CD8-positive, alpha-beta memory T cell (primary cell): ENCODE data around the gene BRF1. TPM values are rescaled to one million over a fixed set of nuclear protein-coding genes. Genes with fewer than 3 reads are reported as not detected.
"Not testable (repeated sequence)": the region's sequence is repeated elsewhere in the genome, so short reads cannot be mapped to it uniquely, and the experiment has no call there.

Experiments used
- CTCF ChIA-PET: fragments of 350-600 bp; sonication (Branson Sonifier 250); formaldehyde crosslinking; loops from one replicate; lab custom pipeline; 2021; ENCODE audit warnings: antibody characterized with exemption; lab: Charles Lee
- POLR2A ChIA-PET: fragments of 350-600 bp; sonication (Branson Sonifier 250); formaldehyde crosslinking; loops from one replicate; lab custom pipeline; 2021; ENCODE audit warnings: antibody characterized with exemption; lab: Charles Lee
- DNase-seq, 5 donors: peaks; one replicate each; pipeline versions ENCODE4 v3.0.0 to v3.0.0-alpha.2; 2020 to 2022; ENCODE audit warnings: mixed read lengths in 1 of 5
- H3K27ac ChIP-seq: one replicate; pipeline ENCODE4 v1.7.0; 2013; ENCODE audit warnings: low read depth, mild to moderate bottlenecking, low read length, moderate library complexity
- H3K27me3 ChIP-seq: 2 replicates; pipeline ENCODE4 v1.7.0; 2013; ENCODE audit warnings: low read length, mild to moderate bottlenecking; ENCODE audit not compliant: insufficient read depth, poor library complexity, severe bottlenecking
- H3K36me3 ChIP-seq: 2 replicates; pipeline ENCODE4 v1.7.0; 2013; ENCODE audit warnings: mild to moderate bottlenecking, low read length, moderate library complexity; ENCODE audit not compliant: insufficient read depth
- H3K4me1 ChIP-seq: 2 replicates; pipeline ENCODE4 v1.7.0; 2013; ENCODE audit warnings: mild to moderate bottlenecking, low read length, moderate library complexity; ENCODE audit not compliant: insufficient read depth
- H3K4me3 ChIP-seq: 2 replicates; pipeline ENCODE4 v1.7.0; 2013; ENCODE audit warnings: mild to moderate bottlenecking, low read length
- H3K9me3 ChIP-seq: 2 replicates; pipeline ENCODE4 v1.7.0; 2013; ENCODE audit warnings: mild to moderate bottlenecking, low read length
- H3K27ac Mint-ChIP-seq, 8 donors: one replicate each; pipeline ENCODE4 v1.8.0; 2020 to 2021; ENCODE audit warnings: mixed read lengths in 8 of 8, mild to moderate bottlenecking in 6 of 8, inconsistent platforms in 3 of 8, moderate library complexity in 3 of 8
- H3K27me3 Mint-ChIP-seq, 2 donors: one replicate each; pipeline ENCODE4 v1.8.0; 2020 to 2021; ENCODE audit warnings: mixed read lengths in 2 of 2, mild to moderate bottlenecking in 1 of 2, moderate library complexity in 1 of 2
- H3K36me3 Mint-ChIP-seq, 3 donors: one replicate each; pipeline ENCODE4 v1.8.0; 2020 to 2021; ENCODE audit warnings: mixed read lengths in 3 of 3, inconsistent platforms in 1 of 3, mild to moderate bottlenecking in 1 of 3
- H3K4me1 Mint-ChIP-seq, 3 donors: one replicate each; pipeline ENCODE4 v1.8.0; 2020 to 2021; ENCODE audit warnings: mixed read lengths in 3 of 3, inconsistent platforms in 1 of 3, mild to moderate bottlenecking in 1 of 3
- H3K4me3 Mint-ChIP-seq, 7 donors: one replicate each; pipeline ENCODE4 v1.8.0; 2020 to 2021; ENCODE audit warnings: mixed read lengths in 7 of 7, mild to moderate bottlenecking in 6 of 7, moderate library complexity in 4 of 7, inconsistent platforms in 2 of 7
- H3K9me3 Mint-ChIP-seq, 5 donors: one replicate each; pipeline ENCODE4 v1.8.0; 2020 to 2022; ENCODE audit warnings: mixed read lengths in 5 of 5, mild to moderate bottlenecking in 3 of 5, moderate library complexity in 2 of 5, inconsistent platforms in 1 of 5
- polyA plus RNA-seq: library from polyadenylated mRNA; unstranded; fragments of 300-500 nt; fragmentation: Illumina TruSeq; gene quantifications from one replicate; pipeline ENCODE4 v1.2.3, GENCODE V29; 2021
- total RNA-seq, 2 experiments: library from RNA; stranded (reverse); gene quantifications; one replicate each; pipeline ENCODE4 v1.2.3, GENCODE V29; 2021

The BRF1 gene
- total and polyA plus RNA-seq, 3 experiments from 2014 or later = 13.0 to 31.7 (median 29.4) TPM

DNA sequence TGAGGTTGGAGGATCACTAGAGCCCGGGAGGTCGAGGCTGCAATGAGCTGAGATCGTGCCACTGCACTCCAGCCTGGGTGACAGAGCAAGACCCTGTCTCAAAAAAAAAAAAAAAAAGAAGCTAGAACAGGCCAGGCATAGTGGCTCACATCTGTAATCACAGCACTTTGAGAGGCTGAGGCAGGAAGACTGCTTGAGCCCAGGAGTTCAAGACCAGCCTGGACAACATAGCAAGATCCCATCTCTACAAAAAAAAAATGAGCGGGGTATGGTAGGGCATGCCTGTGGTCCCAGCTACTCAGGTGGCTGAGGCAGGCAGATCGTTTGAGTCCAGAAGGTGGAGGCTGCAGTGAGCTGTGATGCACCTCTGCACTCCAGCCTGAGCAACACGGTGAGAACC is 11.9 kb downstream of the BRF1 start:
- H3K4me1 Mint-ChIP-seq = peaks cover 22 to 50% (median 45%) of the 10 kb centered on the region in 3 donors
- POLR2A ChIA-PET, H3K27me3 Mint-ChIP-seq: not testable (repeated sequence)

GRCh38 chr14:105287249-105288102 is 13.3 kb downstream of the BRF1 start:
- H3K4me1 Mint-ChIP-seq = peaks cover 20 to 45% (median 32%) of the 10 kb centered on the region in 3 donors
- POLR2A ChIA-PET = no interaction called here
- no peak for DNase-seq
- Histone ChIP-seq H3K4me3 (no peak overlapping the region), H3K9me3 (no peaks in the 10 kb centered on the region), H3K36me3 (no peaks in the 10 kb centered on the region), H3K27ac (no peak overlapping the region), H3K4me1 (peaks cover 15% of the 10 kb centered on the region), H3K27me3 (no peaks in the 10 kb centered on the region)
- H3K9me3 Mint-ChIP-seq = no peaks in the 10 kb centered on the region
- H3K27ac Mint-ChIP-seq = peak overlapping the region in 1 of 8 donors; percentile 73
- H3K27me3 Mint-ChIP-seq = no peaks in the 10 kb centered on the region
- no peak overlapping the region for H3K4me3 Mint-ChIP-seq
- peaks cover 0 to 23% (median 3%) of the 10 kb centered on the region in 3 donors for H3K36me3 Mint-ChIP-seq
- CTCF ChIA-PET = interaction anchor here (0.9 to 1.3 kb wide), 2 partner anchors 13 to 201 kb away, joined by 3 read pairs; partner anchors contain the start of gene BRF1

More for the DNA sequence above, 11.9 kb downstream of the BRF1 start:
- not testable (repeated sequence) for H3K9me3 ChIP-seq, H3K9me3 Mint-ChIP-seq, H3K4me3 Mint-ChIP-seq, DNase-seq, H3K27me3 ChIP-seq, H3K27ac ChIP-seq, H3K36me3 ChIP-seq, H3K4me3 ChIP-seq
- peaks cover 23% of the 10 kb centered on the region for H3K4me1 ChIP-seq
- peak overlapping the region in 1 of 8 donors; percentile 65 for H3K27ac Mint-ChIP-seq
- H3K36me3 Mint-ChIP-seq = peaks cover 0 to 17% (median 3%) of the 10 kb centered on the region in 3 donors
- CTCF ChIA-PET = interaction anchor here (0.8 to 0.9 kb wide), 2 partner anchors 8 to 202 kb away, joined by 3 read pairs; no protein-coding TSS in a partner anchor

GRCh38 chr14:105286759-105287144 is 14.0 kb downstream of the BRF1 start:
- Mint-ChIP-seq H3K36me3 (peaks cover 0 to 29% (median 3%) of the 10 kb centered on the region in 3 donors), H3K27ac (peak overlapping the region in 1 of 8 donors; percentile 12), H3K9me3 (no peaks in the 10 kb centered on the region), H3K4me1 (peaks cover 25 to 48% (median 38%) of the 10 kb centered on the region in 3 donors), H3K27me3 (no peaks in the 10 kb centered on the region), H3K4me3 (no peak overlapping the region)
- CTCF ChIA-PET = no interaction called here
- POLR2A ChIA-PET = no interaction called here
- Histone ChIP-seq H3K36me3 (no peaks in the 10 kb centered on the region), H3K27me3 (no peaks in the 10 kb centered on the region), H3K9me3 (no peaks in the 10 kb centered on the region), H3K4me1 (peaks cover 12% of the 10 kb centered on the region), H3K27ac (no peak overlapping the region), H3K4me3 (no peak overlapping the region)
- no peak for DNase-seq

- no peak overlapping the region for H3K4me3 Mint-ChIP-seq
- no peak for DNase-seq
- no peaks in the 10 kb centered on the region for H3K9me3 Mint-ChIP-seq
- ChIA-PET CTCF (no interaction called here), POLR2A (no interaction called here)
- Histone ChIP-seq H3K9me3 (no peaks in the 10 kb centered on the region), H3K4me1 (peaks cover 12% of the 10 kb centered on the region), H3K27ac (no peak overlapping the region), H3K27me3 (no peaks in the 10 kb centered on the region), H3K36me3 (no peaks in the 10 kb centered on the region), H3K4me3 (no peak overlapping the region)
- H3K27me3 Mint-ChIP-seq = no peaks in the 10 kb centered on the region
- H3K36me3 Mint-ChIP-seq = peaks cover 0 to 31% (median 3%) of the 10 kb centered on the region in 3 donors
- H3K4me1 Mint-ChIP-seq = peaks cover 20 to 39% (median 30%) of the 10 kb centered on the region in 3 donors
- H3K27ac Mint-ChIP-seq = peak overlapping the region in 1 of 8 donors; percentile 66
These were observed 15.6 kb downstream of the BRF1 start for GRCh38 chr14:105285174-105285573.

- Mint-ChIP-seq H3K9me3 (no peaks in the 10 kb centered on the region), H3K36me3 (peaks cover 0 to 35% (median 3%) of the 10 kb centered on the region in 3 donors), H3K27ac (peak overlapping the region in 4 of 8 donors; percentile 29 to 66 (median 44)), H3K27me3 (no peaks in the 10 kb centered on the region), H3K4me3 (no peak overlapping the region), H3K4me1 (peaks cover 20 to 45% (median 30%) of the 10 kb centered on the region in 3 donors)
- ChIA-PET CTCF (no interaction called here), POLR2A (no interaction called here)
- Histone ChIP-seq H3K4me1 (peaks cover 12% of the 10 kb centered on the region), H3K27me3 (no peaks in the 10 kb centered on the region), H3K4me3 (no peak overlapping the region), H3K27ac (no peak overlapping the region), H3K36me3 (no peaks in the 10 kb centered on the region), H3K9me3 (no peaks in the 10 kb centered on the region)
- no peak for DNase-seq
These were observed 16.9 kb downstream of the BRF1 start for GRCh38 chr14:105283899-105284298.

DNA sequence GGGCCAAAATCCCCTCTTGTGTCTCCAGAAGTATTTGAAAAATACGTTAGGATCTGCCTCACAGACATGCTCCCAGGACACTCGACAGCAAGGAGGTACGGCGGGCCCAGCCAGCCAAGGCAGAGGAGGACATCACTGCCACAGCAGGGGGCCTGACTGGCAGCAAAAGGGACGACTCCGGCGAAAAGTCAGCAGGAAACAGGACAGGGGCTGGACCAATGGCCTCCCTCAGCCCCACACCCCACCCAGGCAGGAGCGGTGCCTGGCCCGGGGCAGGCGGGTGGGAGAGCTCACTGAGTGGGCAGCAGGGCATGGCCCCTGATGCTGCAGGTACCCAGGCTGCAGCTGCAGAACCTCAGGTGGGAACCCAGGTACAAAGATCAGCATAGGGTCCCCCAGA is 17.8 kb downstream of the BRF1 start:
- H3K27ac Mint-ChIP-seq = peak overlapping the region in 1 of 8 donors; percentile 66
- POLR2A ChIA-PET = no interaction called here
- H3K4me3 ChIP-seq = no peak overlapping the region
- no peak for DNase-seq
- H3K36me3 Mint-ChIP-seq = peaks cover 0 to 35% (median 3%) of the 10 kb centered on the region in 3 donors
- no peaks in the 10 kb centered on the region for H3K27me3 Mint-ChIP-seq
- H3K9me3 ChIP-seq = no peaks in the 10 kb centered on the region
- H3K27ac ChIP-seq = no peak overlapping the region
- no peaks in the 10 kb centered on the region for H3K36me3 ChIP-seq
- H3K4me3 Mint-ChIP-seq = no peak overlapping the region
- H3K4me1 ChIP-seq = peaks cover 12% of the 10 kb centered on the region
- H3K4me1 Mint-ChIP-seq = peaks cover 20 to 45% (median 30%) of the 10 kb centered on the region in 3 donors
- CTCF ChIA-PET = interaction anchor here (1.0 kb wide), 1 partner anchor 87 kb away, joined by 3 read pairs; no protein-coding TSS in a partner anchor
- no peaks in the 10 kb centered on the region for H3K9me3 Mint-ChIP-seq
- H3K27me3 ChIP-seq = no peaks in the 10 kb centered on the region

GRCh38 chr14:105282098-105282725 is 18.6 kb downstream of the BRF1 start:
- H3K27me3 ChIP-seq = no peaks in the 10 kb centered on the region
- Mint-ChIP-seq H3K27ac (peak overlapping the region in 2 of 8 donors; percentile 1 to 81), H3K9me3 (no peaks in the 10 kb centered on the region), H3K4me3 (no peak overlapping the region), H3K27me3 (no peaks in the 10 kb centered on the region), H3K4me1 (peaks cover 19 to 45% (median 26%) of the 10 kb centered on the region in 3 donors), H3K36me3 (peaks cover 0 to 33% (median 3%) of the 10 kb centered on the region in 3 donors)
- CTCF ChIA-PET = interaction anchor here (1.0 kb wide), 1 partner anchor 87 kb away, joined by 3 read pairs; no protein-coding TSS in a partner anchor
- H3K4me1 ChIP-seq = peaks cover 12% of the 10 kb centered on the region
- POLR2A ChIA-PET = no interaction called here
- no peaks in the 10 kb centered on the region for H3K9me3 ChIP-seq
- DNase-seq = no peak
- H3K4me3 ChIP-seq = no peak overlapping the region
- no peaks in the 10 kb centered on the region for H3K36me3 ChIP-seq
- H3K27ac ChIP-seq = no peak overlapping the region
